Measurements from ENCODE around the gene AKAP14. TPM values are rescaled to one million over a fixed set of nuclear protein-coding genes. Genes with fewer than 3 reads are reported as not detected.
A peak's percentile ranks its signal among the peaks of the same experiment; 100 is the strongest.
"Not testable (repeated sequence)": the region's sequence is repeated elsewhere in the genome, so short reads cannot be mapped to it uniquely, and the experiment has no call there.

AKAP14 gene
- total and polyA plus RNA-seq, 2 of the 4 experiments (the other 2 are of a cell fraction): not detected

GRCh38 chrX:119891961-119892692, 3.6 kb upstream of the AKAP14 start:
- H4K20me1 ChIP-seq (ENCODE audit: insufficient read depth, low read length); H3K9me3 ChIP-seq (ENCODE audit: control insufficient read depth, insufficient read depth, low read length); H4K8ac ChIP-seq (ENCODE audit: low read depth in 2 of 2, low read length in 2 of 2); H3K27me3 ChIP-seq (ENCODE audit: control insufficient read depth, insufficient read depth, low read length); H4K5ac ChIP-seq (ENCODE audit: low read depth, low read length); H3K9me1 ChIP-seq (ENCODE audit: insufficient read depth, low read length); H4K91ac ChIP-seq (ENCODE audit: insufficient read depth, low read depth, low read length); H3K79me1 ChIP-seq (ENCODE audit: low read depth in 1 of 2, low read length in 2 of 2); H2BK20ac ChIP-seq (ENCODE audit: low read depth, low read length); H3K18ac ChIP-seq (ENCODE audit: low read depth, low read length); H3K4me3 ChIP-seq (ENCODE audit: insufficient read depth, low read depth, low read length); H2AK9ac ChIP-seq (replicated peaks; ENCODE audit: low read depth, low read length, poor library complexity); H2BK5ac ChIP-seq (ENCODE audit: low read depth, low read length, poor library complexity, severe bottlenecking); H3K4me1 ChIP-seq (ENCODE audit: control insufficient read depth, insufficient read depth, low read length); H2AFZ ChIP-seq (replicated peaks; ENCODE audit: low read length, poor library complexity); H3K4me2 ChIP-seq (ENCODE audit: low read depth, low read length); H3K27ac ChIP-seq (ENCODE audit: insufficient read depth, low read length); intact Hi-C loops (cut with micrococcal nuclease); H3K4ac ChIP-seq (ENCODE audit: low read depth, low read length); in situ Hi-C loops (cut with MboI; ENCODE audit: low sequenced_read_pairs); POLR2A ChIA-PET (ENCODE audit: unreplicated experiment); H2BK120ac ChIP-seq (ENCODE audit: low read depth, low read length); H3K14ac ChIP-seq (replicated peaks; ENCODE audit: low read depth, low read length); BruUV-seq (replicated peaks); H3K23ac ChIP-seq (ENCODE audit: low read depth, low read length); H3K36me3 ChIP-seq (ENCODE audit: control insufficient read depth, insufficient read depth, low read length); H3K56ac ChIP-seq (ENCODE audit: extremely low read depth, insufficient read depth, low read length); ATAC-seq (ENCODE audit: low read depth); H3K9ac ChIP-seq (ENCODE audit: low read depth, low read length); H2AK5ac ChIP-seq (ENCODE audit: low read depth, low read length); dilution Hi-C loops (cut with HindIII; ENCODE audit: low sequenced_read_pairs, unreplicated experiment); H2BK15ac ChIP-seq (ENCODE audit: low read depth, low read length): not testable (repeated sequence)
- CTCF ChIA-PET: interaction anchor here (0.6 kb wide), 2 partner anchors 158 to 1191 kb away, joined by 3 to 4 read pairs; no protein-coding TSS in a partner anchor
- 20% methylated on average over 1 of the region's 16 CpGs; no CpG with 5 or more reads in 1 of the 2 experiments for WGBS, 2 experiments (ENCODE audit: extremely low coverage in 2 of 2, insufficient read length in 1 of 2)
- DNase-seq: peak; percentile 15
